Measurements from ENCODE around the gene FFAR1.

FFAR1 gene

DNA sequence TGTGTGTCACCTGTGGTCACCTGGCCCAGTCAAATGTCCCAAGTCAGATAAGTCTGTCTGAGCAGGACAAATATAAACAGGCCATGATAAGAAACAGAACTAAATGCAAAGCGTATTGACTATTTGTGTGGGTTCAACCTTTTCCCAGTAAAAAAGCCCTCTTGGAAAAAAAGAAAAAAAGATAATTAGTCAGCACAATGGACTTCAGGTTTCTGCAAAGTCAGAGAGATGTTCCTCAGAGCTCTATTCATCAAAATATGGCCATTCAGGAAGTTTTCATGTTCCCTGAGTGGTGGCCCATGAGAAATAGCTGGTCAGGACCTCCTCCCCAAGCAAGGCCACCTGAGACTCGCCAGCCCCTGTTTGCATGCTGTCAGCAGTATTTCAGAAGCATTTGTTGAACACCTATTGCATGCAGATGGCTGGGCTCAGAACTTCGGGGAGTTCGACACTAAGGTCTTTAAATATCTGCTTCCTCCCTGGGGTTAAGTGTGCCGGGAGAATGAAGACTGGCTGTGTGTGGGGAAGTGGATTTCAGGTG lies 13.2 kb downstream of the FFAR1 start:
- Histone ChIP-seq H3K4me1 (ENCODE audit: control insufficient read depth, insufficient read depth, low read depth, low read length) (no peaks in the 10 kb centered on the region), H3K14ac (ENCODE audit: low read length in 2 of 2) (no peak overlapping the region), H4K8ac (ENCODE audit: low read length) (no peak overlapping the region), H3K9ac (ENCODE audit: low read length) (no peak overlapping the region), H2BK15ac (ENCODE audit: low read depth, poor library complexity, severe bottlenecking) (no peak overlapping the region), H2BK120ac (ENCODE audit: low read depth, low read length) (no peak overlapping the region), H3K9me3 (ENCODE audit: control insufficient read depth, low read length) (no peaks in the 10 kb centered on the region), H4K91ac (ENCODE audit: low read length) (no peak overlapping the region), H2AK5ac (ENCODE audit: low read length, severe bottlenecking) (no peak overlapping the region), H2BK5ac (ENCODE audit: low read depth, low read length, poor library complexity, severe bottlenecking) (no peak overlapping the region), H3K79me1 (replicated peaks; ENCODE audit: low read length, poor library complexity, severe bottlenecking) (no peaks in the 10 kb centered on the region), H3K18ac (ENCODE audit: low read depth in 1 of 2, low read length in 2 of 2) (no peak overlapping the region), H3K23ac (ENCODE audit: low read length in 2 of 2) (no peak overlapping the region), H3K27me3 (ENCODE audit: control insufficient read depth in 1 of 2, insufficient read depth in 1 of 2, low read length in 2 of 2) (peaks cover under 1 to 43% of the 10 kb centered on the region in 2 experiments), H3K4me2 (ENCODE audit: low read length, poor library complexity, severe bottlenecking) (no peak overlapping the region), H3K36me3 (ENCODE audit: control insufficient read depth in 1 of 2, insufficient read depth in 2 of 2, low read depth in 1 of 2, low read length in 2 of 2) (no peaks in the 10 kb centered on the region), H2BK12ac (ENCODE audit: low read length in 2 of 2) (no peak overlapping the region), H3K27ac (ENCODE audit: low read length, poor library complexity, severe bottlenecking) (no peak overlapping the region), H2AFZ (ENCODE audit: low read depth, low read length) (no peak overlapping the region), H3K4me3 (ENCODE audit: insufficient read depth in 1 of 2, low read depth in 1 of 2, low read length in 2 of 2) (no peak overlapping the region), H3K4ac (ENCODE audit: low read depth in 1 of 2, low read length in 2 of 2) (no peak overlapping the region)
- WGBS: 58% methylated on average over 4 of the region's 5 CpGs
- no peak for DNase-seq

DNA sequence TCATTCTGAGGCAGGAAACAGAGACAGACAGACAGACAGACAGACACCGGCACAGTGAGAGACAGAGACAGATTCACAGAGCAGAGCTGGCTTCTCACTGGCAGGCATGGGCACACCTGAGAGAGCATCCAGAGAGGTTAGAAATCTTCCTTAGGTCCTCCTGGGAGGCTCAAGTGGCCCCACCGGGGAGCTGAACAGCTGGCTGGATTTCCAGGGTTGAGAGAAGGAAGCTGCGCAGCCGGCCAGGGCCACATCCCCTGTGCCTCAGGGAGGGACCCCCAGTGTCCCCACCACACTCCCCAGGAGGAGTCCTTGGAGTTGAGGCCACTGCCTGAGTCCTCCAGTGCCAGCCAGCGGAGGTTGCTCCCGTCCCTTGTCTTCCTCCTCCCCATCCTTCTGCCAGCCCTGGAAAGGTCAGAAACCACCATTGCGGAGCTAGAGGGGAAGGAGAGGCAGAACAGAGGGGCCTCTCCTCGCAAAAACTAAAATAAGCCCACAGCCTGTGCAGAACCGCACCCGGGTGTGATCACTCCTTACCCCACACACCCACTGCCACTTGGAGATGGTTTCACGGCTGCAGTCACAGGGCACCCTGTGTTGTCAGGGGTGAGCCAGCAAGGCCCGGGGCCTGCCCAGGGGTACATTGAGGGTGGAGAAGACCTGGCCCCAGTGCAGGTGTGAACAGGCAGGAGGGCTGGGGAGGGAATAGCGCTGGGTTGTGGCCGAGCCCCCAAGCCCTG lies 14.7 kb downstream of the FFAR1 start:
- Histone ChIP-seq H3K4me3 (ENCODE audit: insufficient read depth in 1 of 2, low read depth in 1 of 2, low read length in 2 of 2) (no peak overlapping the region), H2AK5ac (ENCODE audit: low read length, severe bottlenecking) (no peak overlapping the region), H4K91ac (ENCODE audit: low read length) (no peak overlapping the region), H2BK5ac (ENCODE audit: low read depth, low read length, poor library complexity, severe bottlenecking) (no peak overlapping the region), H2BK15ac (ENCODE audit: low read depth, poor library complexity, severe bottlenecking) (no peak overlapping the region), H3K79me1 (replicated peaks; ENCODE audit: low read length, poor library complexity, severe bottlenecking) (no peaks in the 10 kb centered on the region), H3K9me3 (ENCODE audit: control insufficient read depth, low read length) (no peaks in the 10 kb centered on the region), H4K8ac (ENCODE audit: low read length) (no peak overlapping the region), H3K23ac (ENCODE audit: low read length in 2 of 2) (no peak overlapping the region), H2BK12ac (ENCODE audit: low read length in 2 of 2) (no peak overlapping the region), H3K4me1 (ENCODE audit: control insufficient read depth, insufficient read depth, low read depth, low read length) (no peaks in the 10 kb centered on the region), H3K9ac (ENCODE audit: low read length) (no peak overlapping the region), H3K4ac (ENCODE audit: low read depth in 1 of 2, low read length in 2 of 2) (no peak overlapping the region), H2AFZ (ENCODE audit: low read depth, low read length) (no peak overlapping the region), H3K14ac (ENCODE audit: low read length in 2 of 2) (no peak overlapping the region), H3K27me3 (ENCODE audit: control insufficient read depth in 1 of 2, insufficient read depth in 1 of 2, low read length in 2 of 2) (peaks cover 0 to 46% of the 10 kb centered on the region in 2 experiments), H3K27ac (ENCODE audit: low read length, poor library complexity, severe bottlenecking) (no peak overlapping the region), H3K36me3 (ENCODE audit: control insufficient read depth in 1 of 2, insufficient read depth in 2 of 2, low read depth in 1 of 2, low read length in 2 of 2) (no peaks in the 10 kb centered on the region), H3K4me2 (ENCODE audit: low read length, poor library complexity, severe bottlenecking) (no peak overlapping the region), H2BK120ac (ENCODE audit: low read depth, low read length) (no peak overlapping the region), H3K18ac (ENCODE audit: low read depth in 1 of 2, low read length in 2 of 2) (no peak overlapping the region)
- 98% methylated on average over 5 of the region's 14 CpGs for WGBS
- no peak for DNase-seq

DNA sequence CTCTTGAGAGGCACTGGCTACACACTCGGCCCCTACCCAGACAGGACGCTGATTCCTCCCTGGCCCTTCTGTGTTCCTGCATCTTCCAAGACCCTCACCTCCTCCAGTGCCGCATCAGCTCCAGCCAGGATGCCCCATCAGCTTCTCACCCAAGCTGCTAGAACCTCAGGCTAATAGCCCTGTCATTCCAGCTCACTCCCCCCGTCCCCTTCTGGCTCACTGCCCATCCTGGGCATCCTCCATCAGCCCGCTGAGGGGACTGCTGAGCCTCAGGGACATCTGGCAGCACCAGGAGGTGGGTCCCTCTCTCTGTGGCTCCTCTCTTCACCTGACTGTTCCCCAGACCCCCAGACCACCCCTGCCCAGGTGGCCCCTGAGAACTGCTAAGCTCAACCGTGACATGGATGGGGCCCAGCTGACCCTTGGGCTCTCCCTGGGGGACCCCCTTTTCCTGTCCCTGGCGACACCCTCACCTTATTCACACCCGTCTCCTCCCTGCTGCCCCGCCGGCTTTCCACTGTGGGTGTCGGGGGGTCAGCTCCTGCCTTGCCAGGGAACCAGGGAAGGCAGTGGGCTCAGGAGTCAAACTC lies 15.4 kb downstream of the FFAR1 start:
- Histone ChIP-seq H3K18ac (ENCODE audit: low read depth in 1 of 2, low read length in 2 of 2) (no peak overlapping the region), H3K9ac (ENCODE audit: low read length) (no peak overlapping the region), H3K27me3 (ENCODE audit: control insufficient read depth in 1 of 2, insufficient read depth in 1 of 2, low read length in 2 of 2) (peaks cover 0 to 46% of the 10 kb centered on the region in 2 experiments), H3K79me1 (replicated peaks; ENCODE audit: low read length, poor library complexity, severe bottlenecking) (no peaks in the 10 kb centered on the region), H3K4ac (ENCODE audit: low read depth in 1 of 2, low read length in 2 of 2) (no peak overlapping the region), H3K14ac (ENCODE audit: low read length in 2 of 2) (no peak overlapping the region), H4K91ac (ENCODE audit: low read length) (no peak overlapping the region), H3K4me1 (ENCODE audit: control insufficient read depth, insufficient read depth, low read depth, low read length) (no peaks in the 10 kb centered on the region), H2BK12ac (ENCODE audit: low read length in 2 of 2) (no peak overlapping the region), H3K23ac (ENCODE audit: low read length in 2 of 2) (no peak overlapping the region), H2AFZ (ENCODE audit: low read depth, low read length) (no peak overlapping the region), H2AK5ac (ENCODE audit: low read length, severe bottlenecking) (no peak overlapping the region), H3K27ac (ENCODE audit: low read length, poor library complexity, severe bottlenecking) (no peak overlapping the region), H3K4me3 (ENCODE audit: insufficient read depth in 1 of 2, low read depth in 1 of 2, low read length in 2 of 2) (no peak overlapping the region), H2BK5ac (ENCODE audit: low read depth, low read length, poor library complexity, severe bottlenecking) (no peak overlapping the region), H2BK120ac (ENCODE audit: low read depth, low read length) (no peak overlapping the region), H2BK15ac (ENCODE audit: low read depth, poor library complexity, severe bottlenecking) (no peak overlapping the region), H3K9me3 (ENCODE audit: control insufficient read depth, low read length) (no peaks in the 10 kb centered on the region), H3K4me2 (ENCODE audit: low read length, poor library complexity, severe bottlenecking) (no peak overlapping the region), H3K36me3 (ENCODE audit: control insufficient read depth in 1 of 2, insufficient read depth in 2 of 2, low read depth in 1 of 2, low read length in 2 of 2) (no peaks in the 10 kb centered on the region), H4K8ac (ENCODE audit: low read length) (no peak overlapping the region)
- 95% methylated on average over 5 of the region's 11 CpGs for WGBS
- DNase-seq: no peak

DNA sequence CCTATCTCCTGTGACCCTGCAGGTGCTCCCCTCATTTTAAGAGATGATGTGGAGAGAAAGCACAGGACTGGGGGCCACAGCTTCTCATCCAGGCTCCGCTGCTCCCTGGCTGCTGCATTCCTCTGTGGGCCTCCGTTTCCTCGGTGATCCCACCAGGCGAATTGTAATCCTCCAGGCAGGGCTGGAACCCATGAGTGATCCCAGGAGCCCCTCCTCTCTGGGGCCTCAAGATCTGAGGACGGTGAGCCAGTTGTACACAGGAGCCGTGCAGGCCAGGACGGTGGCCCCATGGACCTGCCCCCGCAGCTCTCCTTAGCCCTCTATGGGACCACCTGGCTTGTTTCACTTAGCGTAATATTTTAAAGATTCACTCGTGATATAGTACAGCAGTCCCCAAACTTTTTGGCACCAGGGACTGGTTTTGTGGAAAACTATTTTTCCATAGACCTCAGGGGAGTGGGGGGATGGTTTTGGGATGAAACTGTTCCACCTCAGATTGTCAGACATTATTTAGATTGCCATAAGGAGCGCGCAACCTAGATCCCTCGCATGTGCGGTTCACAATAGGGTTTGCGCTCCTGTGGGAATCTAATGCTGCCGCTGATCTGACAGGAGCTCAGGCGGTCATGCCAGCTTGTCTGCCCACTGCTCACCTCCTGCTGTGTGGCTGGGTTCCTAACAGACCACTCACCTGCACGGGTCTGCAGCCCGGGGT lies 16.2 kb downstream of the FFAR1 start:
- H3K14ac ChIP-seq (ENCODE audit: low read length in 2 of 2): no peak overlapping the region
- no peak overlapping the region for H3K4ac ChIP-seq (ENCODE audit: low read depth in 1 of 2, low read length in 2 of 2)
- no peak overlapping the region for H4K91ac ChIP-seq (ENCODE audit: low read length)
- no peak overlapping the region for H4K8ac ChIP-seq (ENCODE audit: low read length)
- no peak overlapping the region for H3K4me2 ChIP-seq (ENCODE audit: low read length, poor library complexity, severe bottlenecking)
- no peak overlapping the region for H2BK5ac ChIP-seq (ENCODE audit: low read depth, low read length, poor library complexity, severe bottlenecking)
- H3K27me3 ChIP-seq (ENCODE audit: control insufficient read depth in 1 of 2, insufficient read depth in 1 of 2, low read length in 2 of 2): peaks cover 0 to 46% of the 10 kb centered on the region in 2 experiments
- no peak overlapping the region for H2AK5ac ChIP-seq (ENCODE audit: low read length, severe bottlenecking)
- no peak overlapping the region for H3K9ac ChIP-seq (ENCODE audit: low read length)
- H3K4me3 ChIP-seq (ENCODE audit: insufficient read depth in 1 of 2, low read depth in 1 of 2, low read length in 2 of 2): no peak overlapping the region
- H3K4me1 ChIP-seq (ENCODE audit: control insufficient read depth, insufficient read depth, low read depth, low read length): no peaks in the 10 kb centered on the region
- no peak overlapping the region for H3K23ac ChIP-seq (ENCODE audit: low read length in 2 of 2)
- no peak overlapping the region for H3K18ac ChIP-seq (ENCODE audit: low read depth in 1 of 2, low read length in 2 of 2)
- H3K79me1 ChIP-seq (replicated peaks; ENCODE audit: low read length, poor library complexity, severe bottlenecking): no peaks in the 10 kb centered on the region
- DNase-seq: no peak
- H2AFZ ChIP-seq (ENCODE audit: low read depth, low read length): no peak overlapping the region
- no peaks in the 10 kb centered on the region for H3K9me3 ChIP-seq (ENCODE audit: control insufficient read depth, low read length)
- H3K36me3 ChIP-seq (ENCODE audit: control insufficient read depth in 1 of 2, insufficient read depth in 2 of 2, low read depth in 1 of 2, low read length in 2 of 2): no peaks in the 10 kb centered on the region
- no peak overlapping the region for H3K27ac ChIP-seq (ENCODE audit: low read length, poor library complexity, severe bottlenecking)
- WGBS: 87% methylated on average over 17 of the region's 19 CpGs
- no peak overlapping the region for H2BK12ac ChIP-seq (ENCODE audit: low read length in 2 of 2)
- no peak overlapping the region for H2BK120ac ChIP-seq (ENCODE audit: low read depth, low read length)
- H2BK15ac ChIP-seq (ENCODE audit: low read depth, poor library complexity, severe bottlenecking): no peak overlapping the region

All from mesenchymal stem cell (in vitro differentiated cells and primary cell).